ENCODE data around the gene SRRM3.

DNA sequence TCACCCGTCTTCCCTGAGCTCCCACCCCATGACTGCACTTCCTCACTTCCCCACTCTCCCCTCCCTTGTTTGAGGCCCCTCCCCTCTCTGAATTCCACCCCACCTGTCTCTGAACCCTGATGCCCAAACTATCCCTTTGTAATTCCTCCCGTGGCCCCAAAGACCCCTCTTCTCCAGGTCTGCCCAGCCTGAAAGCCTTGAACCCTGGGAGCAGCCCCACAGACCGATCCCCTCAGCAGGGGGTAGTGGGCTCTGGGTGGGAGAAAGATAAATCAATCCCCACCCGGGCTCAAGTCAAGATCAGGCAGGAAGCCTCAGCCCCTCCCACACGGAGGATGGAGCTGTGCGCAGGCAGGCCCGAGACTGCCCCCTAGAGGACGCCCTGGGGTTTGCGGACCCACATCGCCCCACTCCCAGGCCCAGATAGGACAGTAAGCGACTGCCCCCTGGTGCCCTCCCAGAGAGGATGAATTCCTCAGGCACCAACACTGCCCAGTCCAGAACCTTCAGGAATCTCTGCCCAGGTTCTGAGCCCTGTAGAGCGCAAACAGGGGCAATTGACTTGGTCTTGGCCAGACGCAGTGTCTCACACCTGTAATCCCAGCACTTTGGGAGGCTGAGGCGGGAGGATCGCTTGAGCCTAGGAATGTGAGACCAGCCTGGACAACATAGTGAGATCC lies 112.5 kb downstream of the SRRM3 start:
- TF ChIP-seq, protein P1, sequence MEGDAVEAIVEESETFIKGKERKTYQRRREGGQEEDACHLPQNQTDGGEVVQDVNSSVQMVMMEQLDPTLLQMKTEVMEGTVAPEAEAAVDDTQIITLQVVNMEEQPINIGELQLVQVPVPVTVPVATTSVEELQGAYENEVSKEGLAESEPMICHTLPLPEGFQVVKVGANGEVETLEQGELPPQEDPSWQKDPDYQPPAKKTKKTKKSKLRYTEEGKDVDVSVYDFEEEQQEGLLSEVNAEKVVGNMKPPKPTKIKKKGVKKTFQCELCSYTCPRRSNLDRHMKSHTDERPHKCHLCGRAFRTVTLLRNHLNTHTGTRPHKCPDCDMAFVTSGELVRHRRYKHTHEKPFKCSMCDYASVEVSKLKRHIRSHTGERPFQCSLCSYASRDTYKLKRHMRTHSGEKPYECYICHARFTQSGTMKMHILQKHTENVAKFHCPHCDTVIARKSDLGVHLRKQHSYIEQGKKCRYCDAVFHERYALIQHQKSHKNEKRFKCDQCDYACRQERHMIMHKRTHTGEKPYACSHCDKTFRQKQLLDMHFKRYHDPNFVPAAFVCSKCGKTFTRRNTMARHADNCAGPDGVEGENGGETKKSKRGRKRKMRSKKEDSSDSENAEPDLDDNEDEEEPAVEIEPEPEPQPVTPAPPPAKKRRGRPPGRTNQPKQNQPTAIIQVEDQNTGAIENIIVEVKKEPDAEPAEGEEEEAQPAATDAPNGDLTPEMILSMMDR (IDR thresholded peaks at IDR 0.05; ENCODE audit: low read depth, low read length): peak; percentile 100
- TF ChIP-seq POLR2A (IDR thresholded peaks at IDR 0.05; ENCODE audit: extremely low read depth, insufficient read length): no peak
- peak; percentile 81 for TF ChIP-seq MYC (IDR thresholded peaks at IDR 0.05; ENCODE audit: low read depth, low read length)

All from NB4 (cell line).